PC-3 (cell line): ENCODE results near the gene LRRFIP1.

Source experiments
- EZH2 ChIP-seq: fragments of 300-600 bp; sonication (generic); IDR thresholded peaks from one replicate; pipeline ENCODE4 v1.6.1; 2017; ENCODE audit warnings: antibody characterized with exemption, mild to moderate bottlenecking, low read length; ENCODE audit not compliant: unreplicated experiment
- EZH2phosphoT487 ChIP-seq: fragments of 300-600 bp; sonication (generic); IDR thresholded peaks from 2 replicates; pipeline ENCODE4 v1.6.1; 2018; ENCODE audit warnings: mild to moderate bottlenecking, antibody characterized with exemption, low read length, borderline replicate concordance
- TF ChIP-seq, protein P1 (sequence below): fragments of 300-600 bp; sonication (generic); conservative IDR thresholded peaks from 2 replicates; pipeline ENCODE4 v1.5.1; 2017; ENCODE audit warnings: antibody characterized with exemption, low read depth, mild to moderate bottlenecking, low read length

DNA sequence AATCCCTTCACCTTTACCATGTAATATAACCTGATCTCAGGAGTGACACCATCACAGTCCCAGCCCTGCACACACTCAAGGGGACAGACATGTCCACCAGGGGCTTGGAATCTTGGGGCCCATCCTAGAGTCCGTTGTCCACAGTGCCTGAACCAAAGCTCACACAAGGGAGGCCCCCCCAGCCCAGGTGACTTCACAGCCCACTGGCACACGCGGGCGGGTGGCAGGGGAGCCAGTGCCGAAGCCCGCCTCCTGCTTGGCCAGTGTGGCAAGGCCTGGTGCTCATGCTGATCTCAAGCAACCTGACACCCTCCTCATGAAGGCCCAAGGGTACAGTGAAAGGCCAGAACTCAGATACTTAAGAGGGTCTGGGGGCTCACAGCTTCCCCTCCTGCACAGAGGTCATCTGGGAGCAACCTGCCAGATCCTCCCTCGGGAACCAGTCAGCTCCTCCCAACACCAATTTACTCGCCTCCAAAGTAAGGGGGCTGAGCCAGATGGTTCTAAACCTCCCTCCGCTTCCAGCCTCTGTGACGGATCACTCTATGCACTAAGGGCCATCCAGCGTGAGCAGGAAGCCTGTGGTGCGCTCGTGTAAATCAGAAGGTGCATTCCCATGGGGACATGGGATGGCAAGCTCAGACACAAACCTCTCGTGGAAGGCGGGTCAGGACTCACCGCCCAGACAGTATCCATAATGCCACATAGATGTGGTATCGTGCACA, 33.6 kb upstream of the LRRFIP1 start:
- TF ChIP-seq, protein P1, sequence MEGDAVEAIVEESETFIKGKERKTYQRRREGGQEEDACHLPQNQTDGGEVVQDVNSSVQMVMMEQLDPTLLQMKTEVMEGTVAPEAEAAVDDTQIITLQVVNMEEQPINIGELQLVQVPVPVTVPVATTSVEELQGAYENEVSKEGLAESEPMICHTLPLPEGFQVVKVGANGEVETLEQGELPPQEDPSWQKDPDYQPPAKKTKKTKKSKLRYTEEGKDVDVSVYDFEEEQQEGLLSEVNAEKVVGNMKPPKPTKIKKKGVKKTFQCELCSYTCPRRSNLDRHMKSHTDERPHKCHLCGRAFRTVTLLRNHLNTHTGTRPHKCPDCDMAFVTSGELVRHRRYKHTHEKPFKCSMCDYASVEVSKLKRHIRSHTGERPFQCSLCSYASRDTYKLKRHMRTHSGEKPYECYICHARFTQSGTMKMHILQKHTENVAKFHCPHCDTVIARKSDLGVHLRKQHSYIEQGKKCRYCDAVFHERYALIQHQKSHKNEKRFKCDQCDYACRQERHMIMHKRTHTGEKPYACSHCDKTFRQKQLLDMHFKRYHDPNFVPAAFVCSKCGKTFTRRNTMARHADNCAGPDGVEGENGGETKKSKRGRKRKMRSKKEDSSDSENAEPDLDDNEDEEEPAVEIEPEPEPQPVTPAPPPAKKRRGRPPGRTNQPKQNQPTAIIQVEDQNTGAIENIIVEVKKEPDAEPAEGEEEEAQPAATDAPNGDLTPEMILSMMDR: no peak
- TF ChIP-seq EZH2phosphoT487: no peak
- no peak for TF ChIP-seq EZH2
